NCI-H774 (cell line): ENCODE measurements around the gene KRTAP10-10.
"Not testable (repeated sequence)": the region's sequence is repeated elsewhere in the genome, so short reads cannot be mapped to it uniquely, and the experiment has no call there.

Source experiments
- DNase-seq: peaks from one replicate; lab custom pipeline; 2025; lab: John Stamatoyannopoulos, UW

Gene KRTAP10-10

GRCh38 chr21:44603109-44603875 is 33.9 kb upstream of the KRTAP10-10 start:
- no peak for DNase-seq

GRCh38 chr21:44603911-44604310 is 33.2 kb upstream of the KRTAP10-10 start:
- DNase-seq, result no peak

- DNase-seq, result no peak
These were observed 30.7 kb upstream of the KRTAP10-10 start for GRCh38 chr21:44606495-44606894.

- DNase-seq, result no peak
These were observed 28.0 kb upstream of the KRTAP10-10 start for GRCh38 chr21:44609193-44609592.

DNA sequence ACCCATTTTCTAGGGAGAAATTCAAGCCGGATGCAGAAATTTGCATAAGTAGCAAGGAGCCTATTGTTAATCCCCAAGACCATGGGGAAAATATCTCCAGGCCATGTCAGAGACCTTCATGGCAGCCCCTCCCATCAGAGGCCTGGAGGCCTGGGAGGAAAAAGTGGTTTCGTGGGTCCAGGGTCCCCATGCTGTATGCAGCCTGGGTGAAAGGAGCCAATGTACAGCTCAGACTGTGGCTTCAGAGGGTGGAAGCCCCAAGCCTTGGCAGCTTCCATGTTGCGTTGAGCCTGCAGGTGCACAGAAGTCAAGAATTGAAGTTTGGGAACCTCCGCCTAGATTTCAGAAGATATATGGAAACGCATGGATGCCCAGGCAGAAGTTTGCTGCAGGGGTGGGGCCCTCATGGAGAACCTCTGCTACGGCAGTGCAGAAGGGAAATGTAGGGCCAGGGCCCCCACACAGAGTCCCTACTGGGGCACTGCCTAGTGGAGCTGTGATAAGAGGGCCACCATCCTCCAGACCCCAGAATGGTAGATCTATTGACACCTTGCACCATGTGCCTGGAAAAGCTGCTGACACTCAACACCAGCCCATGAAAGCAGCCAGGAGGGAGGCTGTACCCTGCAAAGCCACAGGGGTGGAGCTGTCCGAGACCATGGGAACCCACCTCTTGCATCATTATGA is 26.9 kb upstream of the KRTAP10-10 start:
- not testable (repeated sequence) for DNase-seq

- no peak for DNase-seq
These were observed 25.6 kb upstream of the KRTAP10-10 start for GRCh38 chr21:44611551-44611950.

GRCh38 chr21:44612029-44612486 is 25.1 kb upstream of the KRTAP10-10 start, which contains the start of gene KRTAP10-8:
Gene KRTAP10-8, plus strand, starts transcription at chr21:44612079. Its CDS starts 22 bp downstream, at chr21:44612101.
- DNase-seq, result no peak

DNA sequence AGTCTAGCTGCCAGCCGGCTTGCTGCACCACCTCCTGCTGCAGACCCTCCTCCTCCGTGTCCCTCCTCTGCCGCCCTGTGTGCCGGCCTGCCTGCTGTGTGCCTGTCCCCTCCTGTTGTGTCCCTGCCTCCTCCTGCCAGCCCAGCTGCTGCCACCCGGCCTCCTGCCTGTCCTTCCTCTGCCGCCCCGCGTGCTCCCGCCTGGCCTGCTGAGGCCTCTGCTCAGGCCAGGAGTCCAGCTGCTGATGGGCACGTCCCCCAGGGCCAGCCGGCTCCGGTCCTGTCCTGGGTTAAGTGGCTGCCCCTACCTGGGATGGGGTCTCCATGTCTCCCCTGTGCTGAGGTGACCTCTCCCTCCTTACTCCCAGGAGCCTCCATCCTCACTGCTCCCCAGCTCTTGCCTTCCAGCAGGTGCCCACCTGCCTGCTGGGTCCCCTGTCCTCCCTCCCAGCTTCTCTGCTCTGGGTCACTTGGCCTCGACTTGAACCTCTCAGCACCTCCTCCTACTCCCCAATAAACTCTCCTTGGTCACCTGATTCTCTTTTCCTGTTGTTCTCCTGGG is 24.4 kb upstream of the KRTAP10-10 start:
- no peak for DNase-seq

GRCh38 chr21:44613386-44614155 is 23.6 kb upstream of the KRTAP10-10 start:
- no peak for DNase-seq

DNA sequence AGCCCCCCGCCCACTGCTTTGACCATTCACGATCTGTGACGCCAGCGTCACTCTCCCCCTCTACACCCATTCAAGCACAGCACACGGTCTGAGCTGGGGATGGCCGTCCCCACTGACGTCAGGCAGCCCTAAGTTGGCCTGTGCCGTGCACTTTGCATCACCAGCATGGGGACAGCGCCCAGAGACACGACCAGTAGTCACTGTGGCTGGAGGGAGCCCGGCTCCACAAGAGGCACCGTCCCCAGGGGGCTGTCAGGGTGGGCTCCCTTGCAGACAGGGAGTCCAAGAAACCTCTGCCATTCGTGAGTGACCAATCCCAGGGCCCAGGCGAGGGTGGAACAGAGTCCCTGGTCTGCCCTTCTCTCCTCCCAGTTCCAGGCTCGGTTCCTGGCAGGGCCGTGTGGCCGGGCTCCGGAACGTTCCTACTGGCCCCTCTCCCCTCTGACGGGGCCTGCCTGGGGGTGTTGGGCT is 23.0 kb upstream of the KRTAP10-10 start:
- DNase-seq, result no peak

DNA sequence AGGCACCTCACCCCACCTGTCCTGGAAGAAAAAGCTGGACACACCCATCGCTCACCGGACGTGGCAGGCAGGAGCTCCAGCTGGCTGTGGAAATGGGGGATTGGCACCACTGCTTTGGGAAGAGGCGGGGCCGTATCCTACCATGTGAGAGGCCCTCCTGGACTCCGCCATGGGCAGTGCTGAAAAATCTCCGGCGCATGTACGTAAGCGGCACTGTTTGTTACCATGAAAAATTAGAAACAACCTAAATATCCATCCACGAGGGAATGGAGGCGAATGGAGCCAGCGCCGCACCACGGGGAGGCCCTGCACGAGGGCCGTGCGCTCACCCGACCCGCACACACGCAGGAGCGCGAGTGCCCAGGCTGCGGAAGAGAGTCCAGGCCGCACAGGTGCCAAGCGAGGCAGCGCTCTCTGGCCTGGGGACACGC is 22.2 kb upstream of the KRTAP10-10 start:
- no peak for DNase-seq

GRCh38 chr21:44615466-44615865 is 21.7 kb upstream of the KRTAP10-10 start:
- no peak for DNase-seq

DNA sequence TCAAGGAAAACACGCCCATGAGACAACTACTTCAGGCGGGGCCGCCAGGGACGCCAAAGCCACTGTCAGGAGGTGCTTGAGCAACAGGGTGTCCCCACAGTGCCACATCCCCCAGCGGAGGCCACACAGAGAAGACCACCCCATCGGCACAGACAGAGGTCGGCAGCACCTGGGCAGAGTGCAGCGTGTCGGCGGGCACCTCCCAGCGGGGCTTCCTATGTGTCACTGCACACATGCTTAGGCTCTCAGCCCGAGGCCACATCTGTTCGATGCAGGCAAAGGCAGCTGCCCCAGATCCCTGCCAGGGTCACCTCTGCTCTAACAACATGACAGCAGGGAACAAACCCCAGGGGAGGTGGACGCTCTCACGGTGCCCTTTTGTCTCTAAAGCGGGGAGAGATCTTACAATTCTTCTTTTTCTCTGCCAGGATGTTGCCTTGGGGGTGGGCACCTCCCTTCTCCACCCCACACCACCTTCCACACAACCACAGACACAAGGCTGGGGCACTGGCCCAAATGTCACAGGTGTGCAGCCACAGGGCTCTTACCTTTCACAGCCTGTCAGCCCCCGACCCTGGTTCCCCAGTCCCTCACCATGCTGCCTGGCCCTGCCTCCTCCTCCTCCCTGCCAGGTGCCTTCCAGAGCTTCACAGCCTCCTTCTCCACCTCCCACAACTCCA is 21.1 kb upstream of the KRTAP10-10 start:
- no peak for DNase-seq

DNA sequence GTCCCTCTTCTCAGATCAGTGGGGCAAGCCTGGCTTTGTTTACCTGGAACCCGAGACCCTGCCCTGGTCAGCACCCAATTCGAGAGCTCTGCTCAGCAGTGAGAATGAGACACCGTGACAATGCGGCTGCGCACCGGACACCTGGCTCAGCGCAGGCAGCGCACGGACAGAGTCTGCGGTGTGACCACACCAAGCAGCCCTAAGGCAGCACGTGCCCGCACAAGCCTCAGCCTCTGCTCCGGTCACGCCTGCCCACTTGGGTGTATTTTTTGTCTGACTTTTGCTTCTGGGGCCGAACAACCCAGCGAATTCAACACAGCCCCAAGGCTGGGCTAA is 20.6 kb upstream of the KRTAP10-10 start:
- no peak for DNase-seq

DNA sequence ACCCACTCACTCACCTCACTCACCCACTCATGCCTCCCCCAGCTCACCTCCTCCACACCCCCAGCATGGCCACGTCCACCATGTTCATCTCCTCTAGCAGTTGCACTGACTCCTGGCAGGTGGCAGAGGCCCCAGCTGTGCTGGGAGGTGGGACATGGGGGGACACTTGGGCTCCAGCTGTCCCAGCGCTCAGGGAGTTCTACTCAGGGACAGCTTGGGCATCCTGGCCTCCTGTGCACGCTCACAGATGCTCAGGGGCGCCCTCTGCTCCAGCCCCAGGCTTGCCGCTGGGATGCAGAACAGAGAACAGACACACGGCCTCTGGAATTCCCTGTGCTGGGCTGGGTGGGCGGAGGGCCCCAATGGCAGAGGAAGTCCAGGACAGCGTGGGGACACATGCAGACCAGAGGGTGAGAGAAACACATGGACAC is 20.1 kb upstream of the KRTAP10-10 start:
- no peak for DNase-seq

GRCh38 chr21:44618504-44618903 is 18.7 kb upstream of the KRTAP10-10 start:
- no peak for DNase-seq

DNA sequence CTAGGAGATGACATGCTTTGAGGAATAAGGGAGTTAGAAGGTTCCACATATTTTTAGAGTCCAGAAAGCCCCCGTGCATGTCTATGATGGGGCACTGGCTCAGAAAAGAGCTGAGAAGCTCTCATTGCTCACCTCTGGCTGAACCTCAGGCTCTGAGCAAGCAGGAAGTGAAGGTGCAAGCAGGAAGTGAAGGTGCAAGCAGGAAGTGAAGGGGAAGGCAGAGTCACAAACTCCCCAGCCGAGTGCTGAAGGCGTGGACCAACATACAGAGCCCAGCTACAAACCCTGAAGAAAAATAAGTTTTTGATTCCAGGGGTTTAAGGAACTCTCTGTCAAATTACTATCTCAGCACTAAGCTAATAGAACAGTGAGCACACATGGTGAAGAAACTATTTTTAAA is 18.2 kb upstream of the KRTAP10-10 start:
- DNase-seq, result no peak

- no peak for DNase-seq
These were observed 17.3 kb upstream of the KRTAP10-10 start for GRCh38 chr21:44619886-44620285.

- no peak for DNase-seq
These were observed 13.6 kb upstream of the KRTAP10-10 start for GRCh38 chr21:44623575-44623974.

GRCh38 chr21:44625756-44626155 is 11.4 kb upstream of the KRTAP10-10 start:
- DNase-seq, result no peak

GRCh38 chr21:44626262-44626661 is 10.9 kb upstream of the KRTAP10-10 start:
- no peak for DNase-seq
